Neutrophil (primary cell): ENCODE measurements around the gene EEF1AKMT1.

Experiments used
- H3K27ac ChIP-seq: fragments of 200-600 bp; sonication (generic); 2 replicates; pipeline ENCODE4 v1.5.1; 2016; ENCODE audit warnings: mild to moderate bottlenecking, moderate library complexity
- H3K27me3 ChIP-seq: fragments of 200-600 bp; sonication (generic); 2 replicates; pipeline ENCODE4 v1.6.0; 2016; ENCODE audit warnings: mild to moderate bottlenecking
- H3K36me3 ChIP-seq: fragments of 200-600 bp; sonication (generic); 2 replicates; pipeline ENCODE4 v1.5.1; 2017
- H3K4me1 ChIP-seq, 2 experiments: fragments of 200-600 bp in 1 of 2; sonication (generic) in 1 of 2; 1 replicate in 1 of 2; 2 replicates in 1 of 2; pipeline versions ENCODE4 v1.5.1 to v1.6.1; 2013 to 2016; ENCODE audit warnings: low read depth in 1 of 2, low read length in 1 of 2, mild to moderate bottlenecking in 1 of 2, moderate library complexity in 1 of 2; ENCODE audit not compliant: control insufficient read depth in 1 of 2, insufficient read depth in 1 of 2
- H3K4me3 ChIP-seq, 2 experiments: fragments of 200-600 bp in 1 of 2; sonication (generic) in 1 of 2; 1 replicate in 1 of 2; 2 replicates in 1 of 2; pipeline ENCODE4 v1.5.1; 2013 to 2016; ENCODE audit warnings: low read depth in 1 of 2, low read length in 1 of 2, mild to moderate bottlenecking in 1 of 2, moderate library complexity in 1 of 2
- H3K9me3 ChIP-seq: fragments of 200-600 bp; sonication (generic); 2 replicates; pipeline ENCODE4 v1.5.1; 2016
- TF ChIP-seq, protein P1 (sequence below): fragments of 200-600 bp; sonication (generic); IDR thresholded peaks from 2 replicates; pipeline ENCODE4 v1.5.1; 2016; ENCODE audit warnings: antibody characterized with exemption

EEF1AKMT1 gene

GRCh38 chr13:20719783-20720182 is 54.0 kb downstream of the EEF1AKMT1 start:
- Histone ChIP-seq H3K4me3 (no peak overlapping the region), H3K9me3 (no peaks in the 10 kb centered on the region), H3K36me3 (no peaks in the 10 kb centered on the region), H3K27ac (no peak overlapping the region), H3K4me1 (peaks cover 0 to 7% of the 10 kb centered on the region in 2 experiments), H3K27me3 (peaks cover 48% of the 10 kb centered on the region)
- TF ChIP-seq, protein P1, sequence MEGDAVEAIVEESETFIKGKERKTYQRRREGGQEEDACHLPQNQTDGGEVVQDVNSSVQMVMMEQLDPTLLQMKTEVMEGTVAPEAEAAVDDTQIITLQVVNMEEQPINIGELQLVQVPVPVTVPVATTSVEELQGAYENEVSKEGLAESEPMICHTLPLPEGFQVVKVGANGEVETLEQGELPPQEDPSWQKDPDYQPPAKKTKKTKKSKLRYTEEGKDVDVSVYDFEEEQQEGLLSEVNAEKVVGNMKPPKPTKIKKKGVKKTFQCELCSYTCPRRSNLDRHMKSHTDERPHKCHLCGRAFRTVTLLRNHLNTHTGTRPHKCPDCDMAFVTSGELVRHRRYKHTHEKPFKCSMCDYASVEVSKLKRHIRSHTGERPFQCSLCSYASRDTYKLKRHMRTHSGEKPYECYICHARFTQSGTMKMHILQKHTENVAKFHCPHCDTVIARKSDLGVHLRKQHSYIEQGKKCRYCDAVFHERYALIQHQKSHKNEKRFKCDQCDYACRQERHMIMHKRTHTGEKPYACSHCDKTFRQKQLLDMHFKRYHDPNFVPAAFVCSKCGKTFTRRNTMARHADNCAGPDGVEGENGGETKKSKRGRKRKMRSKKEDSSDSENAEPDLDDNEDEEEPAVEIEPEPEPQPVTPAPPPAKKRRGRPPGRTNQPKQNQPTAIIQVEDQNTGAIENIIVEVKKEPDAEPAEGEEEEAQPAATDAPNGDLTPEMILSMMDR = no peak

DNA sequence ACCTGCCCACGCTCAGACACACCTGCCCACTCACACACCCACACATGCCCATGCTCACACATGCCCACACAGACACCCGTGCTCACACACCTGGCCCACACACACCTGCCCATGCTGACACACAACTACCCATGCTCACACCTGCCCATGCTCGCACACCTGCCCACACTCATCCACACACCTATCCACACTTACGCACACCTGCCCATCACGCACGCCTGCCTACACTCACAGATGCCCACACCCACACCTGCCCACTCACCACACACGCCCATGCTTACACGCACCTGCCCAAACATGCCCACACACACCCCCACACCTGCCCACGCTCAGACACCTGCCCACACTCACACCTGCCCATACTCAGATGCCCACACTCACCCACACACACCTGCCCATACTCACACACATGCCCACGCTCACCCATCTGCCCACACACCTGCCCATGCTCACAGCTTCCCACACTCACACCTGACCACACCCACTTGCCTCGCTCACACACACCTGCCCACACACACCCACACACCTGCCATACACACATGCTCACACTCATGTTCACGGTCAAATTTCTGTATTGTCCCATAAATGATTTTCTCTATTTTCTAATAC is 54.7 kb downstream of the EEF1AKMT1 start:
- TF ChIP-seq, protein P1 = no peak
- Histone ChIP-seq H3K27me3 (peaks cover 55% of the 10 kb centered on the region), H3K4me3 (no peak overlapping the region), H3K4me1 (peaks cover 0 to 7% of the 10 kb centered on the region in 2 experiments), H3K27ac (no peak overlapping the region), H3K9me3 (no peaks in the 10 kb centered on the region), H3K36me3 (no peaks in the 10 kb centered on the region)

- H3K36me3 ChIP-seq = no peaks in the 10 kb centered on the region
- no peaks in the 10 kb centered on the region for H3K9me3 ChIP-seq
- TF ChIP-seq, protein P1 = no peak
- H3K4me3 ChIP-seq = no peak overlapping the region
- H3K4me1 ChIP-seq = peaks cover 0 to 7% of the 10 kb centered on the region in 2 experiments
- H3K27ac ChIP-seq = no peak overlapping the region
- H3K27me3 ChIP-seq = peaks cover 62% of the 10 kb centered on the region
Observed at GRCh38 chr13:20717581-20718542, 55.9 kb downstream of the EEF1AKMT1 start.

DNA sequence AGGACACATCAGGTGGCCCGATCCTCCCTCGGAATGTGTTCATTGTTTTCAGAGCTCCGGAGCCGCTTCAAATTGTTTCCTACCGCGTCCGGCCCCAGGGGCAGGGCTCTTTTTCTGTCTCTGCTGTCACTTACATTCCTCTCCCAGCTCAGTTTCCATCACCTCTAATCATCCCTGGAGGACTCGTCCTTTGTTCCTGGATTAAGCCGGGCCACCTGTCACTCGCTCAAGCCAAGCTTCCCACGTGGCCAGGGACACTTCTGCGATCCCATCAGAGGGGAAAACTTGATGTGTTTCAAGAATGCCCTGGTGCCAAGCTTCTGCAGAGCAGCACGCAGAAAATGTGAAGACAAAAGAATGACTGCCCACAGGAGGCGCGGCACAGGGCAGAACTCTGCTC is 56.8 kb downstream of the EEF1AKMT1 start:
- Histone ChIP-seq H3K27me3 (peaks cover 62% of the 10 kb centered on the region), H3K4me1 (peaks cover 0 to 6% of the 10 kb centered on the region in 2 experiments), H3K4me3 (no peak overlapping the region), H3K9me3 (no peaks in the 10 kb centered on the region), H3K27ac (no peak overlapping the region), H3K36me3 (no peaks in the 10 kb centered on the region)
- TF ChIP-seq, protein P1 = no peak

- no peak overlapping the region for H3K4me3 ChIP-seq
Observed at GRCh38 chr13:20715330-20715712, 58.4 kb downstream of the EEF1AKMT1 start.

More at GRCh38 chr13:20715330-20715712, 58.4 kb downstream of the EEF1AKMT1 start:
- TF ChIP-seq, protein P1 = no peak
- Histone ChIP-seq H3K9me3 (no peaks in the 10 kb centered on the region), H3K27ac (no peak overlapping the region), H3K27me3 (peaks cover 53% of the 10 kb centered on the region), H3K4me1 (no peaks in the 10 kb centered on the region), H3K36me3 (no peaks in the 10 kb centered on the region)
